Measurements from ENCODE around the gene TBCA. TPM values are rescaled to one million over a fixed set of nuclear protein-coding genes. Genes with fewer than 3 reads are reported as not detected.
A peak's percentile ranks its signal among the peaks of the same experiment; 100 is the strongest.

Gene TBCA
- total RNA-seq, 1 experiment from 2014 or later = 330 TPM

DNA sequence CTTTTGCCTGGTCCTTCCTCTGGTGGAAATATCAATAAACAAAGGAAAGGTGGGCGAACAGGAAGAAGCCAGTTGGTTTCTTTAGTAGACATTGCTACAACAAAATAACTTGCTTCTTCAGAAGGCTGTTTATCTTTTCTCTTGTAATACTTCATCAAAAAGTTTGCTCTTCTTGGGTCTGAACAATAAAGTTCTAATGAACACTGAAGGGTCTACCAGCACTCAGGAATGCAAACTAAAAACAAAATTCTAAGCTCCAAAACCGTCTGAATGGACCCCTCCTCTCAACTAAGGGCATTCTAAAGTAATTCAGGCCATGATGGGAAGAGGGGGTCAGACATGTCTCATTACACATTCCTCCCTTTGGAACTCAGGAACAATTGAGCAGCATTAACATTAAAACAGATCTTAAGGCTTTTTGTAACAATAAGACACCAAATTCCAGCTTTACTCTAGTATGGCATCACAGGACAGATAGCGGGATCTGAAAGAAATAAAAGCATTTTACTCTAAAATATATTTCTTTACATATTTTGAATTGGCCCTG, 2.3 kb downstream of the TBCA start:
- H2AK5ac ChIP-seq (ENCODE audit: insufficient read length, low read length) = no peak overlapping the region

More for the DNA sequence above, 2.3 kb downstream of the TBCA start:
- Histone ChIP-seq H3K4me2 (ENCODE audit: insufficient read depth, insufficient read length, low read length) (peak overlapping the region; percentile 83), H3K23ac (ENCODE audit: insufficient read length, low read depth, low read length) (no peak overlapping the region), H3K9ac (ENCODE audit: extremely low read depth, insufficient read length, low read length) (no peak overlapping the region), H3K4me1 (ENCODE audit: insufficient read depth, low read length) (peaks cover 11% of the 10 kb centered on the region; the same call in 1 of the 2 replicates), H4K5ac (ENCODE audit: insufficient read length, low read depth, low read length) (no peak overlapping the region), H3K18ac (ENCODE audit: insufficient read length, low read depth, low read length) (no peak overlapping the region), H4K91ac (ENCODE audit: insufficient read length, low read depth, low read length) (no peak overlapping the region), H4K20me1 (ENCODE audit: control insufficient read depth, insufficient read depth, insufficient read length) (no peaks in the 10 kb centered on the region), H3K4ac (ENCODE audit: low read depth, low read length) (no peak overlapping the region), H2BK15ac (ENCODE audit: low read depth, low read length) (no peak overlapping the region), H3K79me2 (ENCODE audit: insufficient read depth, low read length) (peaks cover 44% of the 10 kb centered on the region; the same call in 1 of the 2 replicates), H3K14ac (ENCODE audit: insufficient read depth, low read length) (no peak overlapping the region), H2AFZ (ENCODE audit: low read length) (no peak overlapping the region), H3K27ac (ENCODE audit: insufficient read length, low read depth, low read length) (no peak overlapping the region), H3K9me3 (ENCODE audit: control insufficient read depth, low read depth, low read length) (no peaks in the 10 kb centered on the region), H3T11ph (ENCODE audit: low read length) (no peak overlapping the region), H2BK20ac (ENCODE audit: low read depth, low read length, poor library complexity, severe bottlenecking) (no peak overlapping the region), H2BK12ac (ENCODE audit: insufficient read length, low read depth, low read length) (no peak overlapping the region), H4K8ac (replicated peaks; ENCODE audit: insufficient read length, low read depth, low read length) (no peak overlapping the region), H3K27me3 (ENCODE audit: insufficient read depth, low read length) (peaks cover 2% of the 10 kb centered on the region; the same call in 1 of the 2 replicates), H2BK120ac (ENCODE audit: low read depth, low read length, poor library complexity, severe bottlenecking) (no peak overlapping the region), H2BK5ac (ENCODE audit: insufficient read length, low read length) (no peak overlapping the region), H3K23me2 (ENCODE audit: insufficient read length, low read depth, low read length, poor library complexity, severe bottlenecking) (peaks cover 14% of the 10 kb centered on the region), H3K56ac (ENCODE audit: insufficient read length, low read depth, low read length) (no peak overlapping the region), H3K79me1 (ENCODE audit: insufficient read depth, low read depth, low read length, poor library complexity, severe bottlenecking) (peaks cover 3% of the 10 kb centered on the region)
- no peak for DNase-seq
- H3K27me3 Mint-ChIP-seq (ENCODE audit: low read depth) = peaks cover 7% of the 10 kb centered on the region
- peaks cover 43 to 54% of the 10 kb centered on the region in 2 experiments for H3K4me1 Mint-ChIP-seq
- peak overlapping the region; percentile 90 to 91 for H3K4me3 Mint-ChIP-seq
- TF ChIP-seq, protein P1, sequence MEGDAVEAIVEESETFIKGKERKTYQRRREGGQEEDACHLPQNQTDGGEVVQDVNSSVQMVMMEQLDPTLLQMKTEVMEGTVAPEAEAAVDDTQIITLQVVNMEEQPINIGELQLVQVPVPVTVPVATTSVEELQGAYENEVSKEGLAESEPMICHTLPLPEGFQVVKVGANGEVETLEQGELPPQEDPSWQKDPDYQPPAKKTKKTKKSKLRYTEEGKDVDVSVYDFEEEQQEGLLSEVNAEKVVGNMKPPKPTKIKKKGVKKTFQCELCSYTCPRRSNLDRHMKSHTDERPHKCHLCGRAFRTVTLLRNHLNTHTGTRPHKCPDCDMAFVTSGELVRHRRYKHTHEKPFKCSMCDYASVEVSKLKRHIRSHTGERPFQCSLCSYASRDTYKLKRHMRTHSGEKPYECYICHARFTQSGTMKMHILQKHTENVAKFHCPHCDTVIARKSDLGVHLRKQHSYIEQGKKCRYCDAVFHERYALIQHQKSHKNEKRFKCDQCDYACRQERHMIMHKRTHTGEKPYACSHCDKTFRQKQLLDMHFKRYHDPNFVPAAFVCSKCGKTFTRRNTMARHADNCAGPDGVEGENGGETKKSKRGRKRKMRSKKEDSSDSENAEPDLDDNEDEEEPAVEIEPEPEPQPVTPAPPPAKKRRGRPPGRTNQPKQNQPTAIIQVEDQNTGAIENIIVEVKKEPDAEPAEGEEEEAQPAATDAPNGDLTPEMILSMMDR (conservative IDR thresholded peaks at IDR 0.05) = no peak
- H3K9me3 Mint-ChIP-seq = no peaks in the 10 kb centered on the region
- no CpG with 5 or more reads among the region's 3 CpGs for WGBS (ENCODE audit: extremely low coverage, insufficient read length, low lambda C conversion rate)
- peak overlapping the region in 2 of 3 experiments; percentile 85 to 92; a peak in 4 of 7 replicates for H3K27ac Mint-ChIP-seq
- H3K36me3 Mint-ChIP-seq (ENCODE audit: insufficient read depth in 1 of 3, low read depth in 3 of 3) = peaks cover 14 to 17% (median 15%) of the 10 kb centered on the region in 3 experiments; a peak in 6 of 7 replicates

Measured in H9 (cell line).